ENCODE data around the gene FUT1.
A peak's percentile ranks its signal among the peaks of the same experiment; 100 is the strongest.
"Not testable (repeated sequence)": the region's sequence is repeated elsewhere in the genome, so short reads cannot be mapped to it uniquely, and the experiment has no call there.

FUT1 gene

DNA sequence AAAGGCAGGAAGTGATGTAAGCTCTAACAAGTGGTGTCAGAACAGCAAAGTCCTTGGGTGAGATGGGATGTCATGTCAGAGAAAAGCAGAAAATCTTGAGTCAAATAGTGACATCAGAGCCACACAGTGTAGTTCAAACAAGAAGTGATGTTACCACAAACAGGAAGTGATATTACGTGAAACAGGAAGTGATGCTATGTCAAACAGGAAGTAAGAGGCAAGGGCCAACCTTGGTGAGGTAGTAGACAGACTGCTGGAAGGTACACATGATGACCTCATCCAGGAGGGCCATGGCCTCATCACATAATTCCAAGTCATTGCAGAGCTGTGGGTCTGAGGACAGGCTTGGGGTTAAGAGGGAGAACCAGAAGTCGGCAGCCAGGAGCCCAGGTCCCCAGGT lies 25.9 kb downstream of the FUT1 start:
- DNase-seq (ENCODE audit: low read depth, low spot score): no peak
- Histone ChIP-seq H3K4me3 (no peak overlapping the region), H3K36me3 (ENCODE audit: insufficient read depth, low read length) (no peaks in the 10 kb centered on the region), H3K27ac (no peak overlapping the region), H3K9ac (ENCODE audit: insufficient read length) (no peak overlapping the region), H3K9me3 (ENCODE audit: low read depth, low read length) (no peaks in the 10 kb centered on the region)
- no peak for TF ChIP-seq POLR2AphosphoS5 (IDR thresholded peaks at IDR 0.05; ENCODE audit: borderline replicate concordance, low read depth, low read length)
- no peak for TF ChIP-seq EZH2 (IDR thresholded peaks at IDR 0.05)
- no peak for TF ChIP-seq FOXP2 (optimal IDR thresholded peaks at IDR 0.05; ENCODE audit: control extremely low read depth, extremely low read length, insufficient read depth)

DNA sequence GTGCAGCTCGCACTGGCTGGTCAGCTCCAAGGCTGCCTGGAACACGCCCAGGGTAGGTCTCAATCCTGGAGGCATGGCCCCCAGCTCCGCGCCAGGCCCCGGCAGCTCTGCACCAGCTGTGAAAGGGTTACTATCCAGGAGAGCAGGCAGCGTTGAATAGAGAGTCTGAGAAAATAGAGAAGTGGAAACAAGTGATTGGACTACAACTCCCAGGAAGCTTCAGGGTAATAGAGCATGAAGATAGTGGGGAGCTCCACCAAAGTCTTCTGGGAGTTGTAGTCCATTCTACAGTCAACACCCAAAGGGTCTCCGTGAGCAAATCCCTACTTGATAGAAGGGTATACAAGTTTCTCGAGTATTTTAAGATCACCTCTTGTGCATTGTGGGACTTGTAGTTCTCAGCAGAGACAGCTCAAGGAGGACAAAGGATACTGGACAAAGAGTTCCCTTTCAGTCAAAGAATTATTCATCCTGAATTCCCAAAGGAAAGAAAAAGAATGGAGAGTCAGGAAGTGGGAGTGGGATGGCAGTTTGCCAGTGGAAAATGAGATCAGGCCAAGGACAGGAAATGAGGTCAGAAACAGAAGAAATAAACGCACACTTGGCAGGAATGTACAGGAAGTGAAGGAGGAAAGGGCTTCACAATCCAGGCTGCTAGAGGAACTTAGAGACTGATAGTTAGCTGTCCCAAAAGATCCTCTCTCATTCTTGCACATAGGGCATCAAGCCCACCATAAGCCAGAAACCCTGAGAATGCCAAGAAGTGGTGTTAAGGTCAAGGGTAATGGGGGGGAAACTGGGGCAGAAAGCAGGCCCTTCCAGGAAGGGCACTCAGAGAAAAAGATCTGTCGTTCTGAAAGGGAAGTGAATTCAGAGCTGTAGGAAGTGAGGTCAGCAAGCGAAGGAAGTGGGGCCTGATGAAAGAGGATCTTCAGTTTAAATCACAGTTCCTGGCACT lies 27.4 kb downstream of the FUT1 start:
- Histone ChIP-seq H3K9ac (ENCODE audit: insufficient read length) (peak overlapping the region; percentile 65), H3K36me3 (ENCODE audit: insufficient read depth, low read length) (no peaks in the 10 kb centered on the region), H3K9me3 (ENCODE audit: low read depth, low read length) (no peaks in the 10 kb centered on the region), H3K4me3 (peak overlapping the region; percentile 61), H3K27ac (peak overlapping the region; percentile 98)
- no peak for TF ChIP-seq POLR2AphosphoS5 (IDR thresholded peaks at IDR 0.05; ENCODE audit: borderline replicate concordance, low read depth, low read length)
- TF ChIP-seq FOXP2 (optimal IDR thresholded peaks at IDR 0.05; ENCODE audit: control extremely low read depth, extremely low read length, insufficient read depth): no peak
- peak; percentile 94 for DNase-seq (ENCODE audit: low read depth, low spot score)

GRCh38 chr19:48722196-48722708 lies 30.2 kb downstream of the FUT1 start:
- TF ChIP-seq EZH2 (IDR thresholded peaks at IDR 0.05): no peak
- no peak for DNase-seq (ENCODE audit: low read depth, low spot score)
- H3K27ac ChIP-seq: no peak overlapping the region
- H3K9ac ChIP-seq (ENCODE audit: insufficient read length): no peak overlapping the region
- H3K4me3 ChIP-seq: no peak overlapping the region
- no peaks in the 10 kb centered on the region for H3K9me3 ChIP-seq (ENCODE audit: low read depth, low read length)
- H3K36me3 ChIP-seq (ENCODE audit: insufficient read depth, low read length): no peaks in the 10 kb centered on the region

- Histone ChIP-seq H3K9me3 (ENCODE audit: low read depth, low read length) (no peaks in the 10 kb centered on the region), H3K27ac (peak overlapping the region; percentile 74), H3K4me3 (peak overlapping the region; percentile 93), H3K36me3 (ENCODE audit: insufficient read depth, low read length) (no peaks in the 10 kb centered on the region), H3K9ac (ENCODE audit: insufficient read length) (peak overlapping the region; percentile 62)
- DNase-seq (ENCODE audit: low read depth, low spot score): peak; percentile 98
- TF ChIP-seq POLR2AphosphoS5 (IDR thresholded peaks at IDR 0.05; ENCODE audit: borderline replicate concordance, low read depth, low read length) (peak; percentile 51), FOXP2 (optimal IDR thresholded peaks at IDR 0.05; ENCODE audit: control extremely low read depth, extremely low read length, insufficient read depth) (no peak), EZH2 (IDR thresholded peaks at IDR 0.05) (no peak)
These were observed 31.7 kb downstream of the FUT1 start for GRCh38 chr19:48720613-48721296.

GRCh38 chr19:48720251-48720612 lies 32.2 kb downstream of the FUT1 start:
- Histone ChIP-seq H3K9me3 (ENCODE audit: low read depth, low read length) (no peaks in the 10 kb centered on the region), H3K27ac (peak overlapping the region; percentile 76), H3K36me3 (ENCODE audit: insufficient read depth, low read length) (no peaks in the 10 kb centered on the region), H3K4me3 (peak overlapping the region; percentile 93), H3K9ac (ENCODE audit: insufficient read length) (no peak overlapping the region)
- no peak for TF ChIP-seq EZH2 (IDR thresholded peaks at IDR 0.05)
- TF ChIP-seq FOXP2 (optimal IDR thresholded peaks at IDR 0.05; ENCODE audit: control extremely low read depth, extremely low read length, insufficient read depth): no peak
- TF ChIP-seq POLR2AphosphoS5 (IDR thresholded peaks at IDR 0.05; ENCODE audit: borderline replicate concordance, low read depth, low read length): no peak
- DNase-seq (ENCODE audit: low read depth, low spot score): no peak

GRCh38 chr19:48719263-48720171 lies 32.9 kb downstream of the FUT1 start, which contains the start of gene MAMSTR:
TSS of gene MAMSTR (minus strand) at chr19:48719725. CDS start at chr19:48719031, 694 bp downstream.
- DNase-seq (ENCODE audit: low read depth, low spot score): no peak
- H3K9ac ChIP-seq (ENCODE audit: insufficient read length): peak within 1 kb of the TSS; percentile 12
- TF ChIP-seq FOXP2 (optimal IDR thresholded peaks at IDR 0.05; ENCODE audit: control extremely low read depth, extremely low read length, insufficient read depth): no peak
- no peak for TF ChIP-seq POLR2AphosphoS5 (IDR thresholded peaks at IDR 0.05; ENCODE audit: borderline replicate concordance, low read depth, low read length)
- no peak for TF ChIP-seq EZH2 (IDR thresholded peaks at IDR 0.05)
- H3K36me3 ChIP-seq (ENCODE audit: insufficient read depth, low read length): no peaks in the 10 kb centered on the region
- H3K27ac ChIP-seq: peak within 1 kb of the TSS; percentile 76
- peak within 1 kb of the TSS; percentile 93 for H3K4me3 ChIP-seq
- no peaks in the 10 kb centered on the region for H3K9me3 ChIP-seq (ENCODE audit: low read depth, low read length)

DNA sequence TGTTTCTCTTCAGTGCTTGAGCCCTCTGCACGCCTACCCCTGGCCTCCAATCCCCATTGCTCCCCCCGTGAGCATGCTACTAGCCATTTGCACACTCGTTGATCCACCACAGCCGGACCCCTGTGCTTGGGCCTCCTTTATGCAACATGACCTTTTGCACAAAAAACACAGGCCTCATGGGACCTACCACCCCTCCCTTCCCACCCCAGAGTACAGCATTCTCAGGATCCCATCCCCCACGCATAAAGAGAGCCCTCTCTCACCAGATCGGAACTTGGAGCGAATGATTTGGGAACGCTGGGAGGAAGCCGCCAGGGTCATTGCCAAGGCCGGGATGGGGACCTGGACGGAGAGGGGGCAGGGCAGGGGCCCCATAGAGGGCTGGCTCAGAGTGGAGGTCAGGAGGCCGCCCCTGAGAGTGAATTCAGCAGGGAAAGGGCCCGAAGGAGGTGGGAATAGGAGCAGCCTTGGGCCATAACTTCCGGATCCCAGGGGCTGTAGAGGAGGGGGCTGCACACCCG lies 33.7 kb downstream of the FUT1 start:
- no peak overlapping the region for H3K4me3 ChIP-seq
- DNase-seq (ENCODE audit: low read depth, low spot score): no peak
- H3K9me3 ChIP-seq (ENCODE audit: low read depth, low read length): no peaks in the 10 kb centered on the region
- no peak overlapping the region for H3K9ac ChIP-seq (ENCODE audit: insufficient read length)
- H3K36me3 ChIP-seq (ENCODE audit: insufficient read depth, low read length): no peaks in the 10 kb centered on the region
- TF ChIP-seq POLR2AphosphoS5 (IDR thresholded peaks at IDR 0.05; ENCODE audit: borderline replicate concordance, low read depth, low read length) (no peak), FOXP2 (optimal IDR thresholded peaks at IDR 0.05; ENCODE audit: control extremely low read depth, extremely low read length, insufficient read depth) (no peak), EZH2 (IDR thresholded peaks at IDR 0.05) (no peak)
- 0 out of 2 replicates have a peak overlapping the region, but pooled peaks have one; percentile 53 for H3K27ac ChIP-seq

- H3K9ac ChIP-seq (ENCODE audit: insufficient read length); DNase-seq (ENCODE audit: low read depth, low spot score); H3K4me3 ChIP-seq; H3K27ac ChIP-seq; H3K9me3 ChIP-seq (ENCODE audit: low read depth, low read length); H3K36me3 ChIP-seq (ENCODE audit: insufficient read depth, low read length): not testable (repeated sequence)
These were observed 34.3 kb downstream of the FUT1 start for GRCh38 chr19:48718106-48718505.

All from SK-N-MC (cell line).